SKM-1 treated with dmso at 0.1 percent for 144 hours (cell line): ENCODE results near the gene GNA14.
"Not testable (repeated sequence)": the region's sequence is repeated elsewhere in the genome, so short reads cannot be mapped to it uniquely, and the experiment has no call there.

Experiments
- DNase-seq: peaks from one replicate; lab custom pipeline; 2025; ENCODE audit not compliant: unreplicated experiment; lab: John Stamatoyannopoulos, UW

Gene GNA14

GRCh38 chr9:77648234-77649108 is at the start of gene GNA14:
TSS of gene GNA14 (minus strand) at chr9:77648322. CDS start at chr9:77647793, 529 bp downstream.
- DNase-seq = no peak

GRCh38 chr9:77697238-77697984 is 49.3 kb upstream of the GNA14 start:
- DNase-seq = no peak

- DNase-seq = not testable (repeated sequence)
These were observed 42.6 kb upstream of the GNA14 start for GRCh38 chr9:77690723-77691122.

DNA sequence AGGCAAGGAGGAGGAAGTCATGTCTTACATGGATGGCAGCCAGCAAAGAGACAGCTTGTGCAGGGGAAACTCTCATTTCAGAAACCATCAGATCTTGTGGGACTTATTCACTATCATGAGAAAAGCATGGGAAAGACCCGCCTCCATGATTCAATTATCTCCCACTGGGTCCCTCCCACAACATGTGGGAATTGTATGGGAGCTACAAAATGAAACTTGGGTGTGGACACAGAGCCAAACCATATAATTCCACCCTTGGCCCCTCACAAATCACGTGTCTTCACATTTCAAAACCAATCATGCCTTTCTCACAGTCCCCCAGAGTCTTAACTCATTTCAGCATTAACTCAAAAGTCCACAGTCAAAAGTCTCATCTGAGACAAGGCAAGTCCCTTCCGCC is 42.0 kb upstream of the GNA14 start:
- not testable (repeated sequence) for DNase-seq

DNA sequence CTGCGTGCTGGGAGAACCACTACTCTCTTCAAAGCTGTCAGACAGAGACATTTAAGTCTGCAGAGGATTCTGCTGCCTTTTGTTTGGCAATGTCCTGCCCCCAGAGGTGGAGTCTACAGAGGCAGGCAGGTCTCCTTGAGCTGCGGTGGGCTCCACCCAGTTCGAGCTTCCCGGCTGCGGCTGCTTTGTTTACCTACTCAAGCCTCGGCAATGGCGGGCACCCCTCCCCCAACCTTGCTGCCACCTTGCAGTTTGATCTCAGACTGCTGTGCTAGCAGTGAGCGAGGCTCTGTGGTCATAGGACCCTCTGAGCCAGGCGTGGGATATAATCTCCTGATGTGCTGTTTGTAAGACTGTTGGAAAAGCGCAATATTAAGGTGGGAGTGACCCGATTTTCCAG is 39.6 kb upstream of the GNA14 start:
- DNase-seq = not testable (repeated sequence)

DNA sequence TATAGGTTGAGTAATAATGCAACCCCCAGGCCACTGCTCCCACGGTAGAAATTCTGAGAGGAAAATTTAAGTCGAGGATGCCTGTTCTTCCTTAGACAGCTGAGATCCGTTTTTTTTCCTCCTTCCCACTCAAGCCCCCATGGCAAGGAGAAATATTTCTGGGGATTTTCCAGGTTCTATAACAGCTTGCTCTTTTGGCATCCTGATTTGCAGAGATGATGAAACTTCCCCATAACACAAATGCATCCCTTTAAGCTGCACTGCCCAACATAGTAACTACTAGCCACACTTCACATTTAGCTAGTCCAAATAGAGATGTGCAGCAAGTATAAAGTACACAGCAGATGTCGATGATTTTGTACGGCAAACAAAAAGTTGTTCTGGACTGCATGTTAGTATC is 32.5 kb upstream of the GNA14 start:
- DNase-seq = no peak

- no peak for DNase-seq
These were observed 31.7 kb upstream of the GNA14 start for GRCh38 chr9:77679661-77680368.

- no peak for DNase-seq
These were observed 31.0 kb upstream of the GNA14 start for GRCh38 chr9:77679088-77679487.

DNA sequence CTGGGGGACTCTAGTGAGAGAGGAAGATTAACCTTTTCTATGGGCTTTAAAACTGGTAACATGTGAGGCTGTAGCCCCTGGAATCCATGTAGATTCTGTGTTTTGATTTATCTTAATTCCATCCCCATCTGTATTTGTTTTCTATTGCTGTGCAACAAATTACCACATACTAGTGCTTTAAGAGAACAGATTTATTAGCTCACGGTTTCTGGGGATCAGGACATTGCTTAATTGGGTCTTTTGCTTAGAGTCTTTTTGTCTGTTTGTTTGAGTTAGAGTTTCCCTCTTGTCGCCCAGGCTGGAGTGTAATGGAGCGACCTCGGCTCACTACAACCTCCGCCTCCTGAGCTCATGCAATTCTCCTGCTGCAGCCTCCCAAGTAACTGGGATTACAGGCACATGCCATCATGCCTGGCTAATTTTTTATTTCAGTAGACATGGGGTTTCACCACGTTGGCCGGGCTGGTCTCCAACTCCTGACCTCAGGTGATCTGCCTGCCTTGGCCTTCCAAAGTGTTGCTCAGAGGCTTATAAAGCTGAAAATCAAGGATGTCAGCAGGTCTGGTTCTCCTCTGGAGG is 29.9 kb upstream of the GNA14 start:
- no peak for DNase-seq

GRCh38 chr9:77677397-77677796 is 29.3 kb upstream of the GNA14 start:
- no peak for DNase-seq

DNA sequence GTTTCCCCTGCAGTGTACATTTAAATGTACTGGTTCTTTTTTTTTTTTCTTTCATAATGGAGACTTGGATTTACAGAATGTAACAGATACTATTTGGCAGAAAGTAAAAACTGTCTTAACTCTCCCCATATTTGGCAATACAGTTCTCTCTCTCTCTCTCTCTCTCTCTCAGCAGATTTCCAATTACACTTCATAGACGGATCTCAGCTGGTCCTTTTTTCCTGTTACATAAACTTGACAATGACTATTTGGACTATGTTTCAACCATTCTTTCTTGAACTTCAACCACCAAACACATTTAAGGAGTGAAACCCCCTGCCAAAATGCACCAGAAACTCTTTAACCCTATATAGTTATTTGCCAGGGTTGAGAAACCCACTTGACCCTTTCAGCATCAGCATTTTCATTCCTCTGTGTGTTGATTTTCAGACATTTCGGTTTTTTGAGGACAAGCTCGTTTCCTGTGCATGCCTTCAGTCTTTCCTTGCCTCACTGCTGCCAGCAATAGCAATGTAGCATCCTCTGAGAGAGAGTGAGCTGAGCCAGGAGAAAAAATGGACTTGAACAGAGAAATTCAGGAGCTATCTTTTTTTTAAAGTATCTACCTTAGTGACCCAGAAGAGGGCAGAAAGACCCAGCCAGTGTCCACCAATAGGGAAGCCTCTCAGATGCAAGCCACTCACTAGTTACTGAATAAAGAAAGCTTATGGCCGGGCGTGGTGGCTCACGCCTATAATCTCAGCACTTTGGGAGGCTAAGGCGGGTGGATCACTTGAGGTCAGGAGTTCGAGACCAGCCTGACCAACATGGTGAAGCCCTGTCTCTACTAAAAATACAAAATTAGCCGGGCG is 26.0 kb upstream of the GNA14 start:
- no peak for DNase-seq

DNA sequence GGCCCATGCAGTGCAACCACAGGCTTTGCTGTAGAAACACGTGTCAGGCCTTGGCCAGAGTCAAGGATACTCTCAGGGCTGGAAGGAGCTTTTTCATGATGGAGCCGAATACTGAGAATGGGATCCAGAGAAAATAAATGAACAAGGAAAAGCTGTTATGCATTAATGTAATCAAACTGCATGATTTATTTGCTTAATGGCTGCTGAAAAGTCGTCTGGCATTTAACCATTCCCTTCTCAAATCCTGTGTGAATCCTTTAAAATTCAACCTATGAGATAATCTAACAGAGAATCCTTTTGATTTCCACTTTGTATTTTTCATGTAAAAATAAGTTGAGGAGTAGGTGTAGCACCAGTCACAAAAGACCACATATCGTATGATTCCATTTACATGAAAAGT is 24.1 kb upstream of the GNA14 start:
- DNase-seq = no peak

- DNase-seq = no peak
These were observed 19.0 kb upstream of the GNA14 start for GRCh38 chr9:77667151-77667550.

- DNase-seq = no peak
These were observed 15.6 kb upstream of the GNA14 start for GRCh38 chr9:77663754-77664153.

GRCh38 chr9:77661566-77662085 is 13.5 kb upstream of the GNA14 start:
- no peak for DNase-seq

GRCh38 chr9:77659926-77660325 is 11.8 kb upstream of the GNA14 start:
- DNase-seq = no peak

- DNase-seq = no peak
These were observed 3.1 kb upstream of the GNA14 start for GRCh38 chr9:77651203-77651602.

DNA sequence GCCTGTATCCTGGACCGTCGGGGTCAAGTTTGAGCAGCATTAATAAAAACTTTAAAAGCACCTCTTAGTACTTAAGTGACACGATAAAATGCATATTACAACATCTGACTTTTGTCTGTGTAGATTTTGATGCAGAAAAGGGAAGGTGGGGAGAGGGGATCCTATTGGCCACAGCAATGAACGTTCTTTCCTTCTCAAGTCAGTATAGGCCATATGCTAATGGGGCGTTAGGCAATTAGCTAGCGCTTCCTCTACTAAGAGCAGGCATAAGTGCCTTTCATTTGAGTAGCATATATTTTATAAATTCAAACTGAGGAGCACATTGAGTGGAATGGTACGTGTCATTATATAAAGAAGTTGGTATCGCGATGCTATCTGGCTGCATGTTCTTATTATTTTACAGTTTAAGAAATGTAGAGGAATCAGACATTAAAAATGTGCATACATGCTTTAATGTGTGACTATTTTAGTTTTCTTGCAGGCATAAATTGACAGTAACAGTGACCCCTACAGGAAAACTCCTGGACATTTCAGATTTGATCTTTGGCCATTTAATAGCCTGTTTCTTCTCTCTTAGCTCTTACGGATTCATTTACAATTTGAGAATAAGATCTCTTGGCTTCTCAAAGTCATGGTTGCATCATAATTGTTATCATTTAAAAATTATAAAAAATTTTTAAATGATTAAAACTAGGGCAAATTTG is 1.1 kb upstream of the GNA14 start:
- no peak for DNase-seq
